H4 (cell line): Measurements from ENCODE around the gene KANK4. TPM values are rescaled to one million over a fixed set of nuclear protein-coding genes. Genes with fewer than 3 reads are reported as not detected.

ENCODE experiments used
- DNase-seq: peaks from one replicate; pipeline ENCODE4 v3.0.0-alpha.2; 2015; ENCODE audit warnings: low spot score
- total RNA-seq: library from RNA; depleted of rRNA; stranded (reverse); fragments of >200 nt; shearing (Covaris generic); gene quantifications from 2 replicates; pipeline ENCODE4 v1.2.3, GENCODE V29; 2014; rRNA removed

KANK4 gene
- total RNA-seq, 1 experiment from 2014 or later, result not detected

DNA sequence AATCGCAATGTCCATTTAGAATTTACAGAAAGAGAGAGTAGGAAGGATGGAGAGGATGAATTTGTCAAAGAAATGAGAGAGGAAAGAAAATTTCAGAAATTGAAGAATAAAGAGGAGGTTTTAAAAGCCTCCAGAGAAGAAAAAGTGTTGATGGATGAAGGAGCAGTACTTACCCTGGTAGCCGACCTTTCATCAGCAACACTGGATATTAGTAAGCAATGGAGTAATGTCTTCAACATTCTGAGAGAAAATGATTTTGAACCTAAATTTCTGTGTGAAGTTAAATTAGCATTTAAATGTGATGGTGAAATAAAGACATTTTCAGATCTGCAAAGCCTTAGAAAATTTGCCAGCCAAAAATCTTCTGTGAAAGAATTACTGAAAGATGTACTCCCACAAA lies 112.0 kb downstream of the KANK4 start:
- DNase-seq, result no peak

DNA sequence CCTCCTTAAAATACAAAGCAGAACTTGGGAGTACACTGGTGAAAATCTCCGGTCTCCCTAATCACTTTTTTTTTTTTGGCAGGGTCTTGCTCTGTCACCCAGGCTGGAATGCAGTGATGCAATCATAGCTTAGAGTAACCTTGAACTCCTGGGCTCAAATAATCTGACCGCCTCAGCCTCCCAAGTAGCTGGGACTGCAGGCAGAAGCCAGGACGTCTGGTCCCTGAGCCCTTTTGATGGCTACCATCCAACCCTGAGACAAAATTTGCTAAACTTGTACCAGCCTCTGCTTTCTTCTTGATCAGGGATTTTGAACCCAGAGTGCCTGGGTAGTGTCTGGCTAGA lies 120.5 kb downstream of the KANK4 start:
- DNase-seq, result no peak

DNA sequence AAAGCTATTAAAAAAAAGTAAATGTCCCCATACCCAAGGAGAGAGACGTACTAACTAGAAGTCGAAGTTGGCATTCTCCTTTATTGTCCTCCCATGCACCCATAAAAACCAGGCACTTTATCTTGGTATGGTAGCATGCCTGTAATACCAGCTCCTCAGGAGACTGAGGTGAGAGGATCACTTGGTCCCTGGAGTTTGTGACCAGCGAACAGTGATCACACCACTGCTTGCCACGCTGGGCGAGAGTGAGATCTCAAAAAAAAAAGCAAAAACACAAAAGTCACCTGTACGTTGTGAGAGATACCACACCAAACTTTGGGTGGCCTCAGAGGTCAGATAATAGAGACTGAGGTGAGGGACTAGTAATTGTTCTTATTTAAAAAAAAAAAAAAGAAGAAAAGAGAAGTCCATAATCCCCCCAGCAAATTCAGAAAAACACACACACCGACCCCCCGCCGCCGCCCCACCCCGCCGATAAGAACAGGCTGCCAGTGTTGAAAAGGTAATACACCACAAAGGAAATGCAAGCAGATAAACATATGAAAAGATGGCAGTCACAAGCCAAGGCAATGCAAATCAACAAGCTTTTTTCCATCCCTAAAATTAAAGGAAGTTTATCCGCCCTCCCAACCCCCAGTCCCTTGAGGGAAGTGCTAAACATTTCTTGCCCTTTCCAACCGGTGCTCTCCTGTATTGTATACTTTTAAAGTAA lies 121.0 kb downstream of the KANK4 start:
- DNase-seq, result no peak

DNA sequence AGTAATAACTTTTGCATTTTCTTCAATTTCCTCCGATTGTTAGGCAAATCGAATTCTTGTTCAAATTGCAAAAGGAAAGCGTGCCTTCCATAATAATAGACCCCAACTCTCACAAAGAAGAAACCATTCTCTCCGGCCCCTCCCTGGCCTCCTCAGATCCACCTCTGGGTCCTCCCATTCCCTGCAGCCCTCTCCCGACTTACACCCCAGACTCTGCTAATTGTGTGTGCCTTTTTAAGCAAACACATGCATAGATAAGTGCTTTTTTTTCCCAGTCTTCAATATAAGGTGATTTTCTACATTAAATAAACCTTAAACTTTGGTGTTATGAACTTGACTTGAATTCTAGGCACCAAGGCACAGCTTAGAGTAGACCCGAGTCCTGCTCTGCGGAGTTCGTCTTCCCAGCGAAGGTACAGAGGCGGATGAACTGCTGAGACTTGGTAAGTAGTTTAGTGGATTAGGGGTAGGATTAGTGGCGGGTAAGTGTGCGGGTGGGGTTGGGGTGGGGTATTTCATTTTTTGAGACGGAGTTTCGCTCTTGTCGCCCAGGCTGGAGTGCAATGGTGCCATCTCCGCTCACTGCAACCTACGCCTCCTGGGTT lies 123.0 kb downstream of the KANK4 start:
- DNase-seq, result no peak

DNA sequence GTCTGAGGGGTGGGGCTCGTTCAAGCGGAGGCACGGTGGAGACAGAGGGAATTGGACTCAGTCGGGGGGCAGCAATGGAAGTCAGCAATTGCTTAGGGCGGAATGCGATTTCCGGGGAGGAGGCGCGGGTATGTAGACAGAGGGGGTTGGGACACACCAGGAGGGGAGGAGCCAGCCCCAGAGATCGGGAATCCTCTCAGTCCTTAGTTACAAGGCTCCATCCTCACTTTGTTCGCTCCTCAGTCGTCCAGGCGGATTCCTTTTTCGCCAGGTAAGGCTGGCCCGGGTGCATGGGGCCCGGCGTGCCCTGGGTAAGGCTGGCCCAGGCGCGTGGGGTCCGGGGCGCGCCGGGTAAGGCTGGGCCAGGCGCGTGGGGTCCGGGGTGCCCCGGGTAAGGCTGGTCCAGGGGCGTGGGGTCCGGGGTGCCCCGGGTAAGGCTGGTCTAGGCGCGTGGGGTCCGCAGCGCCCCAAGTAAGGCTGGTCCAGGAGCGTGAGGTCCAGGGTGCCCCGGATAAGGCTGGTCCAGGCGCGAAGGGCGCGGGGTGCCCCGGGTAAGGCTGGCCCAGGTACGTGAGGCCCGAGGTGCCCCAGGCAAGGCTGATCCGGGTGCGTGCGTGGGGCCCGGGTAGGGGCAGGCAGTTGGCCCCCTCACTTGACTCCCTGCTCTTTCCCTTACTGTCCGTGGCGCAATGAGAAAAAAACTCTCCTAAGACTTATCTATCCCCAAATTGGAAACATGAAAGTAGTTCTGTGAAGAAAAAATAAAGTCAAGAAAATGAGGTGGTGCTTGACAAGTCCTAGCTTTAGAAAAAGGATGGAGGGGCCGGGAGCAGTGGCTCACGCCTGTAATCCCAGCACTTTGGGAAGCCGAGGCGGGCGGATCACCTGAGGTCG lies 124.3 kb downstream of the KANK4 start, which contains the start of gene L1TD1:
Gene L1TD1, plus strand, starts transcription at position 199 of the 894 bp plus-strand sequence. CDS start 11,780 bp downstream, outside the sequence.
- DNase-seq, result no peak

DNA sequence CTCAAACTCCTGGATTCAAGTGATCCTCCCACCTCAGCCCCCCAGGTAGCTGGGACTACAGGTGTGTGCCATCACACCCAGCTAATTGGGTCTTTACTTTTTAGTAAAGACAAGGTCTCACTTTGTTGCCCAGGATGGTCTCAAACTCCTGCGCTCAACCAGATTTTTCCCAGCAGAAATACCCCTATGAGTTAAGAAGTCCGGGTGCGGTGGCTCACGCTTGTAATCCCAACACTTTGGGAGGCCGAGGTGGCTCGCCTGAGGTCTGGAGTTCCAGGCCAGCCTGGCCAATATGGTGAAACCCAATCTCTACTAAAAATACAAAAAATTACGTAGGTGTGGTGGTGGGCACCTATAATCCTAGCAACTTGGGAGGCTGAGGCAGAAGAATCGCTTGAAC lies 131.1 kb downstream of the KANK4 start:
- no peak for DNase-seq

DNA sequence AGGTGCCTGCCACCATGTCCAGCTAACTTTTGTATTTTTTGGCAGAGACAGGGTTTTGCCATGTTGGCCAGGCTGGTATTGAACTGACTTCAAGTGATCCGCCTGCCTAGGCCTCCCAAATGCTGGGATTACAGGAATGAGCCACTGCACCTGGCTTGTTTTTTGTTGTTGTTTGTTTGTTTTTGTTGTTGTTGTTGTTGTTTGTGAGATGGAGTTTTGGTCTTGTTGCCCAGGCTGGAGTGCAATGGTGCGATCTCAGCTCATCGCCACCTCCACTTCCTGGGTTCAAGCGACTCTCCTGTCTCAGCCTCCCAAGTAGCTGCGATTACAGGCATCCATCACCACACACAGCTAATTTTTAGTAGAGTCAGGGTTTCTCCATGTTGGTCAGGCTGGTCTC lies 131.7 kb downstream of the KANK4 start:
- no peak for DNase-seq

Other genes with a start within 250 kb of the KANK4 start
- gene L1TD1, start 124.6 kb downstream of the KANK4 start, total RNA-seq, result not detected in 2 replicates
- gene USP1, start 117.6 kb upstream of the KANK4 start, total RNA-seq, result 55.4 and 63.2 TPM in 2 replicates